Activated B cell treated with CpG ODN at 0.5 μM for 24 hours (primary cell): Measurements from ENCODE around the gene PIP5K1B. TPM values are rescaled to one million over a fixed set of nuclear protein-coding genes. Genes with fewer than 3 reads are reported as not detected.

Experiments used
- ATAC-seq: fragments of 200-7000 bp; cut with Tn5 transposase; one replicate; pipeline ENCODE4 v1.10.0; 2021; ENCODE audit warnings: low read depth, mild to moderate bottlenecking, moderate library complexity
- CTCF ChIA-PET: fragments of 350-600 bp; sonication (Branson Sonifier 250); formaldehyde crosslinking; loops from one replicate; lab custom pipeline; 2021; ENCODE audit warnings: antibody characterized with exemption; lab: Charles Lee
- POLR2A ChIA-PET: fragments of 350-600 bp; sonication (Branson Sonifier 250); formaldehyde crosslinking; loops from one replicate; lab custom pipeline; 2021; ENCODE audit warnings: antibody characterized with exemption; lab: Charles Lee
- DNase-seq: peaks from one replicate; pipeline ENCODE4 v3.0.0; 2022
- H3K27ac Mint-ChIP-seq: one replicate; pipeline ENCODE4 v1.8.0; 2020; ENCODE audit warnings: mixed read lengths
- H3K27me3 Mint-ChIP-seq: one replicate; pipeline ENCODE4 v1.8.0; 2021; ENCODE audit warnings: mixed read lengths
- H3K36me3 Mint-ChIP-seq: one replicate; pipeline ENCODE4 v1.8.0; 2021; ENCODE audit warnings: low read depth, mixed read lengths
- H3K4me1 Mint-ChIP-seq: one replicate; pipeline ENCODE4 v1.8.0; 2021; ENCODE audit warnings: mixed read lengths
- H3K4me3 Mint-ChIP-seq: one replicate; pipeline ENCODE4 v1.8.0; 2020; ENCODE audit warnings: mild to moderate bottlenecking, mixed read lengths
- H3K9me3 Mint-ChIP-seq: one replicate; pipeline ENCODE4 v1.8.0; 2020; ENCODE audit warnings: mixed read lengths
- intact Hi-C: fragments of 100-400 bp; cut with micrococcal nuclease; formaldehyde crosslinking; loops from one replicate; pipeline ENCODE4 v1.15.1; 2024
- total RNA-seq: library from RNA; stranded (reverse); gene quantifications from 2 replicates; pipeline ENCODE4 v1.2.3, GENCODE V29; 2022
- TF ChIP-seq, protein P1 (sequence below): fragments of 200-600 bp; IDR thresholded peaks from one replicate; pipeline ENCODE4 v1.8.0; 2022; ENCODE audit warnings: antibody characterized with exemption, mild to moderate bottlenecking

Gene PIP5K1B
- total RNA-seq, 1 donor from 2014 or later, result 22.0 TPM

DNA sequence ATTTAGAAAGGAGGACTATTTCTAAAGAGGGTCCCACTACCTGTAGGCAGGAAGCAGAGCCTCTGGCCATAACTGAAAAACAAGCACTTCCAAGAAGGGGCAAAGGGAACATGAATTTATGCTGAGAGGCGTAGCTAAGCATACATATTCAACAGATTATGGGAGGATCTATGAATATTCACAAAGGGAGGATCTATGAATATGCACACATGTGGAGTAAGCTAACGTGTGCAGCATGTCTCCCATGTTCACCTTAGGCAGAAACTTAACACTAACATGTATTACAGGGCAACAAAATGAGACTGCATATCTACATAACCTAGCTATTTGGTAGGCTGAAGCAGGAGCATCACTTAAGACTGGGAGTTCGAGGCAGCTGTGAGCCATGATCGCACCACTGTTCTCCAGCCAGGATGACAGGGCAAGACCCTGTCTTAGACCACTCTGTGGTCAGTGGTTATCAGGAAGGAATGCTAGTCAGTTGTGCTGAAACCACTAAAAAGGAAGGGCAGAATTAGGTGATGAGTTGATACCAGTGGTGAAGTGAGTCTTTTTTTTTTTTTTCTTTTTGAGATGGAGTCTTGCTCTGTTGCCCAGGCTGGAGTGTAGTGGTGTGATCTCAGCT, 351.3 kb downstream of the PIP5K1B start:
- Mint-ChIP-seq H3K9me3 (no peaks in the 10 kb centered on the region), H3K4me1 (peaks cover 5% of the 10 kb centered on the region), H3K4me3 (no peak overlapping the region), H3K27ac (no peak overlapping the region), H3K27me3 (no peaks in the 10 kb centered on the region), H3K36me3 (peaks cover 45% of the 10 kb centered on the region)
- no peak for ATAC-seq
- POLR2A ChIA-PET, result no interaction called here
- TF ChIP-seq, protein P1, sequence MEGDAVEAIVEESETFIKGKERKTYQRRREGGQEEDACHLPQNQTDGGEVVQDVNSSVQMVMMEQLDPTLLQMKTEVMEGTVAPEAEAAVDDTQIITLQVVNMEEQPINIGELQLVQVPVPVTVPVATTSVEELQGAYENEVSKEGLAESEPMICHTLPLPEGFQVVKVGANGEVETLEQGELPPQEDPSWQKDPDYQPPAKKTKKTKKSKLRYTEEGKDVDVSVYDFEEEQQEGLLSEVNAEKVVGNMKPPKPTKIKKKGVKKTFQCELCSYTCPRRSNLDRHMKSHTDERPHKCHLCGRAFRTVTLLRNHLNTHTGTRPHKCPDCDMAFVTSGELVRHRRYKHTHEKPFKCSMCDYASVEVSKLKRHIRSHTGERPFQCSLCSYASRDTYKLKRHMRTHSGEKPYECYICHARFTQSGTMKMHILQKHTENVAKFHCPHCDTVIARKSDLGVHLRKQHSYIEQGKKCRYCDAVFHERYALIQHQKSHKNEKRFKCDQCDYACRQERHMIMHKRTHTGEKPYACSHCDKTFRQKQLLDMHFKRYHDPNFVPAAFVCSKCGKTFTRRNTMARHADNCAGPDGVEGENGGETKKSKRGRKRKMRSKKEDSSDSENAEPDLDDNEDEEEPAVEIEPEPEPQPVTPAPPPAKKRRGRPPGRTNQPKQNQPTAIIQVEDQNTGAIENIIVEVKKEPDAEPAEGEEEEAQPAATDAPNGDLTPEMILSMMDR, result no peak
- CTCF ChIA-PET, result interaction anchor here (1.0 to 5.4 kb wide), 2 partner anchors 104 to 136 kb away, joined by 3 to 60 read pairs; no protein-coding TSS in a partner anchor
- DNase-seq, result no peak
- intact Hi-C loops, result no loop called here

DNA sequence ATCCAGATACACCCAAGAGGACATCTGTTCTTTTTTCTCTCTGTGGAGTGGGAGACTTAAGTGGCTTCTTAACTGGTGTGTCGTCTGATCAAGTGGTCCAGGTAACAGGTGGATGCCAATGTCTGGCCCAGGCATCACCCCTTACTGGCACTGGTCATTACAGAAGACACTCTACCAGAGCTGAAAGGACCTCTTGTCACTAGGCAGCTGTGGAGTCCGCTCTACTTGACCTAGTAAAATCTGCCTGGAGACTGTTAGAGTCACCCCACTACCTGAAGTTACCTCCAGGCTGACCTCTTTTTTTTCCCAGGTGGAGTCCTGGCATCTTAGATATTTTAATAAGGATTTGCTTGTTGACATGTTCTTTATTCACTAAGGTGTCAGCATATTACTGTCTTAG, 353.1 kb downstream of the PIP5K1B start:
- peaks cover 47% of the 10 kb centered on the region for H3K36me3 Mint-ChIP-seq
- intact Hi-C loops, result no loop called here
- H3K27ac Mint-ChIP-seq, result no peak overlapping the region

More for the DNA sequence above, 353.1 kb downstream of the PIP5K1B start:
- H3K4me3 Mint-ChIP-seq, result no peak overlapping the region
- H3K4me1 Mint-ChIP-seq, result peaks cover 5% of the 10 kb centered on the region
- no peak for DNase-seq
- no peaks in the 10 kb centered on the region for H3K27me3 Mint-ChIP-seq
- CTCF ChIA-PET, result interaction anchor here (0.9 kb wide), 1 partner anchor 135 kb away, joined by 5 read pairs; no protein-coding TSS in a partner anchor
- no peaks in the 10 kb centered on the region for H3K9me3 Mint-ChIP-seq
- TF ChIP-seq, protein P1, result no peak
- POLR2A ChIA-PET, result no interaction called here
- ATAC-seq, result no peak

Other genes starting within 250 kb of the PIP5K1B start
- not detected in 2 replicates for gene TMEM252, start 164.4 kb upstream of the PIP5K1B start, total RNA-seq